GM13976 (cell line): ENCODE results near the gene CACTIN.
"Not testable (repeated sequence)": the region's sequence is repeated elsewhere in the genome, so short reads cannot be mapped to it uniquely, and the experiment has no call there.

ENCODE experiments used
- DNase-seq: peaks from one replicate; pipeline ENCODE4 v3.0.0; 2012; ENCODE audit warnings: low spot score
- CTCF ChIP-seq: IDR thresholded peaks from 2 replicates; pipeline ENCODE4 v1.5.1; 2012; ENCODE audit warnings: borderline replicate concordance, mild to moderate bottlenecking; ENCODE audit not compliant: insufficient read depth; ENCODE audit errors: extremely low read depth, missing control alignments, control extremely low read depth
- in situ Hi-C: fragments of 300-500 bp; cut with MboI; formaldehyde crosslinking; loops from one replicate; pipeline ENCODE4 v1.12.0; 2022; ENCODE audit warnings: low sequenced_read_pairs, mixed read lengths, inconsistent platforms; ENCODE audit not compliant: unreplicated experiment

The CACTIN gene

GRCh38 chr19:3651684-3652083, 25.1 kb upstream of the CACTIN start:
- in situ Hi-C loops: loop anchor here (10.0 kb wide), 1 partner anchor 53 kb away; the partner anchor contains the start of genes PIP5K1C and TJP3
- no peak for TF ChIP-seq CTCF

GRCh38 chr19:3649888-3650287, 23.3 kb upstream of the CACTIN start:
- TF ChIP-seq CTCF: no peak
- in situ Hi-C loops: loop anchor here (10.0 kb wide), 1 partner anchor 55 kb away; the partner anchor contains the start of genes PIP5K1C and TJP3
- no peak for DNase-seq

More at GRCh38 chr19:3651684-3652083, 25.1 kb upstream of the CACTIN start:
- DNase-seq: no peak

- no peak for DNase-seq
- in situ Hi-C loops: no loop called here
- TF ChIP-seq CTCF: no peak
Observed at GRCh38 chr19:3648037-3648905, 21.7 kb upstream of the CACTIN start.

- DNase-seq, in situ Hi-C loops: not testable (repeated sequence)
Observed at GRCh38 chr19:3647102-3647501, 20.5 kb upstream of the CACTIN start.

GRCh38 chr19:3646336-3647092, 19.9 kb upstream of the CACTIN start:
- no peak for TF ChIP-seq CTCF
- in situ Hi-C loops: no loop called here
- DNase-seq: no peak

GRCh38 chr19:3645726-3646125, 19.1 kb upstream of the CACTIN start:
- TF ChIP-seq CTCF: no peak
- in situ Hi-C loops: no loop called here
- no peak for DNase-seq

- in situ Hi-C loops: no loop called here
- no peak for TF ChIP-seq CTCF
- no peak for DNase-seq
Observed at GRCh38 chr19:3645067-3645396, 18.4 kb upstream of the CACTIN start.
